Measurements from ENCODE around the gene SLC26A3.

Gene SLC26A3

GRCh38 chr7:107742678-107743566 lies 60.1 kb downstream of the SLC26A3 start:
- POLR2A ChIA-PET: interaction anchor here (0.5 to 2.5 kb wide), 11 partner anchors 10 to 313 kb away, joined by 3 to 14 read pairs (median 3); no protein-coding TSS in a partner anchor
- 5% methylated on average over 26 of the region's 29 CpGs for WGBS (ENCODE audit: insufficient coverage)

GRCh38 chr7:107728276-107728675 lies 74.7 kb downstream of the SLC26A3 start:
- ChIA-PET CTCF (interaction anchor here (0.8 to 4.2 kb wide), 8 partner anchors 8 to 278 kb away, joined by 3 to 18 read pairs (median 4); no protein-coding TSS in a partner anchor), POLR2A (interaction anchor here (0.5 kb wide), 1 partner anchor 515 kb away, joined by 3 read pairs; no protein-coding TSS in a partner anchor)
- Histone ChIP-seq H3K36me3 (ENCODE audit: control insufficient read depth in 4 of 4, insufficient read depth in 4 of 4, low read length in 3 of 4) (no peaks in the 10 kb centered on the region), H3K4me1 (ENCODE audit: control extremely low read depth in 1 of 4, control insufficient read depth in 4 of 4, insufficient read depth in 4 of 4, low read length in 3 of 4) (no peaks in the 10 kb centered on the region), H3K27ac (ENCODE audit: insufficient read depth in 1 of 2, low read depth in 1 of 2, low read length in 2 of 2, poor library complexity in 1 of 2, severe bottlenecking in 2 of 2) (no peak overlapping the region), H3K27me3 (replicated peaks in 2 of 5; ENCODE audit: control insufficient read depth in 4 of 5, insufficient read depth in 5 of 5, low read length in 4 of 5) (no peaks in the 10 kb centered on the region), H3K4me3 (ENCODE audit: control insufficient read depth in 1 of 7, extremely low read depth in 1 of 7, insufficient read depth in 4 of 7, low read depth in 2 of 7, low read length in 6 of 7) (no peak overlapping the region), H3K9me3 (ENCODE audit: control extremely low read depth in 1 of 5, control insufficient read depth in 4 of 5, insufficient read depth in 2 of 5, low read depth in 1 of 5, low read length in 4 of 5) (peaks cover 0 to under 1% (median 0%) of the 10 kb centered on the region in 5 experiments)
- no peak for DNase-seq

More at GRCh38 chr7:107742678-107743566, 60.1 kb downstream of the SLC26A3 start:
- Histone ChIP-seq H3K4me3 (ENCODE audit: control insufficient read depth in 1 of 7, extremely low read depth in 1 of 7, insufficient read depth in 4 of 7, low read depth in 2 of 7, low read length in 6 of 7) (peak overlapping the region; percentile 78 to 99 (median 94)), H3K4me1 (ENCODE audit: control extremely low read depth in 1 of 4, control insufficient read depth in 4 of 4, insufficient read depth in 4 of 4, low read length in 3 of 4) (peaks cover 22 to 38% (median 30%) of the 10 kb centered on the region in 4 experiments), H3K27ac (ENCODE audit: insufficient read depth in 1 of 2, low read depth in 1 of 2, low read length in 2 of 2, poor library complexity in 1 of 2, severe bottlenecking in 2 of 2) (peak overlapping the region; percentile 99), H3K36me3 (ENCODE audit: control insufficient read depth in 4 of 4, insufficient read depth in 4 of 4, low read length in 3 of 4) (peaks cover 0 to 3% (median 0%) of the 10 kb centered on the region in 4 experiments), H3K9me3 (ENCODE audit: control extremely low read depth in 1 of 5, control insufficient read depth in 4 of 5, insufficient read depth in 2 of 5, low read depth in 1 of 5, low read length in 4 of 5) (no peaks in the 10 kb centered on the region), H3K27me3 (replicated peaks in 2 of 5; ENCODE audit: control insufficient read depth in 4 of 5, insufficient read depth in 5 of 5, low read length in 4 of 5) (no peaks in the 10 kb centered on the region)
- DNase-seq: peak in 2 of 3 donors; percentile 59 to 87
- CTCF ChIA-PET: interaction anchor here (0.7 to 11.9 kb wide), 13 partner anchors 9 to 279 kb away, joined by 3 to 148 read pairs (median 5); no protein-coding TSS in a partner anchor

- POLR2A ChIA-PET: interaction anchor here (0.6 kb wide), 1 partner anchor 17 kb away, joined by 3 read pairs; no protein-coding TSS in a partner anchor
- CTCF ChIA-PET: interaction anchor here (0.8 to 4.2 kb wide), 9 partner anchors 7 to 263 kb away, joined by 3 to 18 read pairs (median 4); no protein-coding TSS in a partner anchor
Measured at GRCh38 chr7:107726356-107727130, 76.5 kb downstream of the SLC26A3 start.

GRCh38 chr7:107725138-107725740 lies 77.8 kb downstream of the SLC26A3 start:
- Histone ChIP-seq H3K9me3 (ENCODE audit: control extremely low read depth in 1 of 5, control insufficient read depth in 4 of 5, insufficient read depth in 2 of 5, low read depth in 1 of 5, low read length in 4 of 5) (no peaks in the 10 kb centered on the region), H3K27me3 (replicated peaks in 2 of 5; ENCODE audit: control insufficient read depth in 4 of 5, insufficient read depth in 5 of 5, low read length in 4 of 5) (peaks cover 0 to 2% (median 0%) of the 10 kb centered on the region in 5 experiments), H3K4me1 (ENCODE audit: control extremely low read depth in 1 of 4, control insufficient read depth in 4 of 4, insufficient read depth in 4 of 4, low read length in 3 of 4) (no peaks in the 10 kb centered on the region), H3K27ac (ENCODE audit: insufficient read depth in 1 of 2, low read depth in 1 of 2, low read length in 2 of 2, poor library complexity in 1 of 2, severe bottlenecking in 2 of 2) (no peak overlapping the region), H3K36me3 (ENCODE audit: control insufficient read depth in 4 of 4, insufficient read depth in 4 of 4, low read length in 3 of 4) (no peaks in the 10 kb centered on the region), H3K4me3 (ENCODE audit: control insufficient read depth in 1 of 7, extremely low read depth in 1 of 7, insufficient read depth in 4 of 7, low read depth in 2 of 7, low read length in 6 of 7) (no peak overlapping the region)
- POLR2A ChIA-PET: no interaction called here
- WGBS (ENCODE audit: insufficient coverage): 33% methylated on average over 3 of the region's 4 CpGs
- peak; percentile 59 to 73 (median 68) for DNase-seq
- CTCF ChIA-PET: interaction anchor here (0.7 to 4.2 kb wide), 11 partner anchors 9 to 262 kb away, joined by 3 to 18 read pairs (median 4); no protein-coding TSS in a partner anchor

More at GRCh38 chr7:107726356-107727130, 76.5 kb downstream of the SLC26A3 start:
- Histone ChIP-seq H3K27me3 (replicated peaks in 2 of 5; ENCODE audit: control insufficient read depth in 4 of 5, insufficient read depth in 5 of 5, low read length in 4 of 5) (no peaks in the 10 kb centered on the region), H3K4me3 (ENCODE audit: control insufficient read depth in 1 of 7, extremely low read depth in 1 of 7, insufficient read depth in 4 of 7, low read depth in 2 of 7, low read length in 6 of 7) (no peak overlapping the region), H3K9me3 (ENCODE audit: control extremely low read depth in 1 of 5, control insufficient read depth in 4 of 5, insufficient read depth in 2 of 5, low read depth in 1 of 5, low read length in 4 of 5) (no peaks in the 10 kb centered on the region), H3K36me3 (ENCODE audit: control insufficient read depth in 4 of 4, insufficient read depth in 4 of 4, low read length in 3 of 4) (no peaks in the 10 kb centered on the region), H3K27ac (ENCODE audit: insufficient read depth in 1 of 2, low read depth in 1 of 2, low read length in 2 of 2, poor library complexity in 1 of 2, severe bottlenecking in 2 of 2) (no peak overlapping the region), H3K4me1 (ENCODE audit: control extremely low read depth in 1 of 4, control insufficient read depth in 4 of 4, insufficient read depth in 4 of 4, low read length in 3 of 4) (no peaks in the 10 kb centered on the region)
- DNase-seq: no peak
- WGBS (ENCODE audit: insufficient coverage): 100% methylated on average over 3 of the region's 3 CpGs

- Histone ChIP-seq H3K36me3 (ENCODE audit: control insufficient read depth in 4 of 4, insufficient read depth in 4 of 4, low read length in 3 of 4) (no peaks in the 10 kb centered on the region), H3K27ac (ENCODE audit: insufficient read depth in 1 of 2, low read depth in 1 of 2, low read length in 2 of 2, poor library complexity in 1 of 2, severe bottlenecking in 2 of 2) (no peak overlapping the region), H3K4me1 (ENCODE audit: control extremely low read depth in 1 of 4, control insufficient read depth in 4 of 4, insufficient read depth in 4 of 4, low read length in 3 of 4) (no peaks in the 10 kb centered on the region), H3K9me3 (ENCODE audit: control extremely low read depth in 1 of 5, control insufficient read depth in 4 of 5, insufficient read depth in 2 of 5, low read depth in 1 of 5, low read length in 4 of 5) (no peaks in the 10 kb centered on the region), H3K4me3 (ENCODE audit: control insufficient read depth in 1 of 7, extremely low read depth in 1 of 7, insufficient read depth in 4 of 7, low read depth in 2 of 7, low read length in 6 of 7) (no peak overlapping the region), H3K27me3 (replicated peaks in 2 of 5; ENCODE audit: control insufficient read depth in 4 of 5, insufficient read depth in 5 of 5, low read length in 4 of 5) (peaks cover 0 to 2% (median 0%) of the 10 kb centered on the region in 5 experiments)
- 90% methylated on average over 2 of the region's 2 CpGs for WGBS (ENCODE audit: insufficient coverage)
- no peak for DNase-seq
- POLR2A ChIA-PET: no interaction called here
- CTCF ChIA-PET: interaction anchor here (0.8 to 1.6 kb wide), 3 partner anchors 10 to 260 kb away, joined by 3 to 6 read pairs (median 3); no protein-coding TSS in a partner anchor
Measured at GRCh38 chr7:107723255-107723654, 79.8 kb downstream of the SLC26A3 start.

- Histone ChIP-seq H3K27me3 (replicated peaks in 2 of 5; ENCODE audit: control insufficient read depth in 4 of 5, insufficient read depth in 5 of 5, low read length in 4 of 5) (peaks cover 0 to 2% (median 0%) of the 10 kb centered on the region in 5 experiments), H3K9me3 (ENCODE audit: control extremely low read depth in 1 of 5, control insufficient read depth in 4 of 5, insufficient read depth in 2 of 5, low read depth in 1 of 5, low read length in 4 of 5) (no peaks in the 10 kb centered on the region), H3K36me3 (ENCODE audit: control insufficient read depth in 4 of 4, insufficient read depth in 4 of 4, low read length in 3 of 4) (no peaks in the 10 kb centered on the region), H3K4me1 (ENCODE audit: control extremely low read depth in 1 of 4, control insufficient read depth in 4 of 4, insufficient read depth in 4 of 4, low read length in 3 of 4) (no peaks in the 10 kb centered on the region), H3K27ac (ENCODE audit: insufficient read depth in 1 of 2, low read depth in 1 of 2, low read length in 2 of 2, poor library complexity in 1 of 2, severe bottlenecking in 2 of 2) (no peak overlapping the region), H3K4me3 (ENCODE audit: control insufficient read depth in 1 of 7, extremely low read depth in 1 of 7, insufficient read depth in 4 of 7, low read depth in 2 of 7, low read length in 6 of 7) (no peak overlapping the region)
- POLR2A ChIA-PET: no interaction called here
- DNase-seq: no peak
- no CpG with 5 or more reads among the region's 1 CpG for WGBS (ENCODE audit: insufficient coverage)
- CTCF ChIA-PET: no interaction called here
Measured at GRCh38 chr7:107721286-107721685, 81.7 kb downstream of the SLC26A3 start.
